Measurements from ENCODE around the gene CDC14A.

CDC14A gene

DNA sequence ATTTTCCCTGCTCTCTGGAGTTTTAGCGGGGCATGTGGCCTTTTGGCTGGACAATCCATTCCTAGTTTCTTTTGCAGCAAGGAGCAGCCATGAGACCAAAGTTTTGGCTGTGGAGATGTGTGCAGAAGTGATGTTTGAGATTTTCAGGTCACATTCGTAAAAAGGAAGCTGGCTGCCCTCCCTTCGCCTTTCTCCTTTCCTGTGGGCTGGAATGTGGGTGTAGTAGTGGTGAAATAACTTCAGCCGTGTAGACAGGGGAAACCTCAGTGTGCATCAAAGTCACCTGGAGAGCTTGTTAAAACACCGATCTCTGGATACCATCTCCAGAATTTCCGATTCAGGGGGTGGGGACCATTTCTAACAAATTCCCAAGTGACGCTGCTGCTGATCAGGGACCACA lies 180.3 kb downstream of the CDC14A start:
- H3K79me2 ChIP-seq (ENCODE audit: insufficient read depth, low read length) = no peaks in the 10 kb centered on the region
- H3K4me3 ChIP-seq (ENCODE audit: insufficient read depth, low read length, poor library complexity, severe bottlenecking) = no peak overlapping the region
- no peaks in the 10 kb centered on the region for H4K20me1 ChIP-seq (ENCODE audit: low read depth, low read length)
- no peaks in the 10 kb centered on the region for H3K9me2 ChIP-seq (replicated peaks; ENCODE audit: insufficient read depth, low read length)
- no peak overlapping the region for H2AFZ ChIP-seq (ENCODE audit: low read depth, low read length, severe bottlenecking)
- H3K9ac ChIP-seq (ENCODE audit: low read length) = no peak overlapping the region
- H3K36me3 ChIP-seq (ENCODE audit: low read length) = no peaks in the 10 kb centered on the region
- no peak overlapping the region for H3K4me2 ChIP-seq (ENCODE audit: low read depth, low read length, poor library complexity, severe bottlenecking)
- no peak overlapping the region for H3K27ac ChIP-seq (ENCODE audit: low read depth, low read length)
- TF ChIP-seq, protein P1, sequence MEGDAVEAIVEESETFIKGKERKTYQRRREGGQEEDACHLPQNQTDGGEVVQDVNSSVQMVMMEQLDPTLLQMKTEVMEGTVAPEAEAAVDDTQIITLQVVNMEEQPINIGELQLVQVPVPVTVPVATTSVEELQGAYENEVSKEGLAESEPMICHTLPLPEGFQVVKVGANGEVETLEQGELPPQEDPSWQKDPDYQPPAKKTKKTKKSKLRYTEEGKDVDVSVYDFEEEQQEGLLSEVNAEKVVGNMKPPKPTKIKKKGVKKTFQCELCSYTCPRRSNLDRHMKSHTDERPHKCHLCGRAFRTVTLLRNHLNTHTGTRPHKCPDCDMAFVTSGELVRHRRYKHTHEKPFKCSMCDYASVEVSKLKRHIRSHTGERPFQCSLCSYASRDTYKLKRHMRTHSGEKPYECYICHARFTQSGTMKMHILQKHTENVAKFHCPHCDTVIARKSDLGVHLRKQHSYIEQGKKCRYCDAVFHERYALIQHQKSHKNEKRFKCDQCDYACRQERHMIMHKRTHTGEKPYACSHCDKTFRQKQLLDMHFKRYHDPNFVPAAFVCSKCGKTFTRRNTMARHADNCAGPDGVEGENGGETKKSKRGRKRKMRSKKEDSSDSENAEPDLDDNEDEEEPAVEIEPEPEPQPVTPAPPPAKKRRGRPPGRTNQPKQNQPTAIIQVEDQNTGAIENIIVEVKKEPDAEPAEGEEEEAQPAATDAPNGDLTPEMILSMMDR (IDR thresholded peaks at IDR 0.05; ENCODE audit: insufficient read depth, low read length, poor library complexity, severe bottlenecking) = no peak
- no peak for TF ChIP-seq EZH2phosphoT487 (conservative IDR thresholded peaks at IDR 0.05; ENCODE audit: low read length)
- H3K9me3 ChIP-seq (ENCODE audit: insufficient read depth, low read length) = no peaks in the 10 kb centered on the region
- H3F3A ChIP-seq (ENCODE audit: insufficient read depth) = no peaks in the 10 kb centered on the region
- no peaks in the 10 kb centered on the region for H3K27me3 ChIP-seq (ENCODE audit: low read length)

DNA sequence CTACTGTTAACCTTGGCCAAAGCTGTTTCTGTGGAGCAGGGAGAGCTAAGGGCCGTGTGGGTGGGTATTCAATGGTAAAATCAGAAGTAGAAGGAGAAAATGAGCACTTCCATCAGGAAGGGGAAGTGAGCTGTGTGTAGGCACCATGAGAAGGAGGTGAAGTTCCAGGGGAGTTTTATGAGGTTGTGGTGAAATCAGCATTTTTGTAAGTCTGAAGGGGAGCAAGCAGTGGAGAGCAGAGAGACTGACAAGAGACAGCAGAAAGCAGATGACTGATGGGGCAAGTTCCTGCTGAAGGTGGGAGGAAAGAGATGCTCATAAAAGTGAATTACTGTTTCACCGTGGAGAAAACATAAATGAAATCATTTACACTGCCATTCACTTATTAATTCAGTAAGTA lies 183.0 kb downstream of the CDC14A start:
- no peaks in the 10 kb centered on the region for H3K79me2 ChIP-seq (ENCODE audit: insufficient read depth, low read length)
- no peaks in the 10 kb centered on the region for H3K9me3 ChIP-seq (ENCODE audit: insufficient read depth, low read length)
- H3K9ac ChIP-seq (ENCODE audit: low read length) = no peak overlapping the region
- no peaks in the 10 kb centered on the region for H3K36me3 ChIP-seq (ENCODE audit: low read length)
- H3F3A ChIP-seq (ENCODE audit: insufficient read depth) = no peaks in the 10 kb centered on the region
- H3K4me2 ChIP-seq (ENCODE audit: low read depth, low read length, poor library complexity, severe bottlenecking) = no peak overlapping the region
- H3K9me2 ChIP-seq (replicated peaks; ENCODE audit: insufficient read depth, low read length) = no peaks in the 10 kb centered on the region
- H3K27ac ChIP-seq (ENCODE audit: low read depth, low read length) = no peak overlapping the region
- TF ChIP-seq, protein P1 (IDR thresholded peaks at IDR 0.05; ENCODE audit: insufficient read depth, low read length, poor library complexity, severe bottlenecking) = no peak
- no peak for TF ChIP-seq EZH2phosphoT487 (conservative IDR thresholded peaks at IDR 0.05; ENCODE audit: low read length)
- H4K20me1 ChIP-seq (ENCODE audit: low read depth, low read length) = no peaks in the 10 kb centered on the region
- no peak overlapping the region for H3K4me3 ChIP-seq (ENCODE audit: insufficient read depth, low read length, poor library complexity, severe bottlenecking)
- no peaks in the 10 kb centered on the region for H3K27me3 ChIP-seq (ENCODE audit: low read length)
- H2AFZ ChIP-seq (ENCODE audit: low read depth, low read length, severe bottlenecking) = no peak overlapping the region

GRCh38 chr1:100536031-100536430 lies 183.7 kb downstream of the CDC14A start:
- H3K9me2 ChIP-seq (replicated peaks; ENCODE audit: insufficient read depth, low read length) = no peaks in the 10 kb centered on the region
- no peak overlapping the region for H3K4me2 ChIP-seq (ENCODE audit: low read depth, low read length, poor library complexity, severe bottlenecking)
- no peak for TF ChIP-seq EZH2phosphoT487 (conservative IDR thresholded peaks at IDR 0.05; ENCODE audit: low read length)
- TF ChIP-seq, protein P1 (IDR thresholded peaks at IDR 0.05; ENCODE audit: insufficient read depth, low read length, poor library complexity, severe bottlenecking) = no peak
- H3K4me3 ChIP-seq (ENCODE audit: insufficient read depth, low read length, poor library complexity, severe bottlenecking) = no peak overlapping the region
- H3K9me3 ChIP-seq (ENCODE audit: insufficient read depth, low read length) = no peaks in the 10 kb centered on the region
- no peaks in the 10 kb centered on the region for H3K79me2 ChIP-seq (ENCODE audit: insufficient read depth, low read length)
- H3F3A ChIP-seq (ENCODE audit: insufficient read depth) = no peaks in the 10 kb centered on the region
- no peak overlapping the region for H3K27ac ChIP-seq (ENCODE audit: low read depth, low read length)
- no peaks in the 10 kb centered on the region for H4K20me1 ChIP-seq (ENCODE audit: low read depth, low read length)
- H2AFZ ChIP-seq (ENCODE audit: low read depth, low read length, severe bottlenecking) = no peak overlapping the region
- H3K27me3 ChIP-seq (ENCODE audit: low read length) = no peaks in the 10 kb centered on the region
- no peak overlapping the region for H3K9ac ChIP-seq (ENCODE audit: low read length)
- no peaks in the 10 kb centered on the region for H3K36me3 ChIP-seq (ENCODE audit: low read length)
